Measurements from ENCODE around the gene SLFN14.
"Not testable (repeated sequence)": the region's sequence is repeated elsewhere in the genome, so short reads cannot be mapped to it uniquely, and the experiment has no call there.

SLFN14 gene

DNA sequence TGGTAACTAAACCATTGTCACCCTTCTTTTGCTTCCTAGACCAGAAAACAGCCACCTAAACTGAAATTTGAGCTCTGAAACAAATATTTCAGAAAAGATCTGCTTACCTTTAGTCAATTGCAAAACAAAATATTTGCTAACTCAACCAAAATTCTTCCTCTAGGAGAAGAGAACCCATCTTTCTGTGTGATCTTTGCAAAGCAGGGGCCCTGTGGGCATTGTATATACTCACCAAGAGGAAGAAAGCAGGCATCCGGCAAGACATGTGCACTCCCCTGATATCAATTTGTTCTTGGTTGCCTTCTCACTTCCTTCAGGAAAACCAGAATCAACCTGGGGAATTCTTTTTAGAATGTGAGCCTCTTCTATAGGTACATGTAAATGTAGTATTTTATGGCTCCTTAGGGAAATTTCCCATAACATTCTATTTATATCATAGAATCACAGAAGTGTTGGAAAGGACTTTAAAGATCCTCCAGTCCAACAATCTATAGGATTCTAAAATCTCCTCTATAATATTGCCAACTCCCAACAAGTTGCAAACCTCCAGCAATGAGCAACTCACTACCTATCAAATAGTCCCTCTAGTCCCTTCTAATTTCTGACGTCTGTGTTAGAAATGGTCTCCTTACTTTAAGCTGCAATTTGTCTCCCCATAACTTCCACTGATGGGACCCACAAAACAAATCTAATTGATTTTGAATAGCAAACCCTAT, 966 bp downstream of the SLFN14 start:
- DNase-seq (ENCODE audit: low read depth in 2 of 2) = no peak

DNA sequence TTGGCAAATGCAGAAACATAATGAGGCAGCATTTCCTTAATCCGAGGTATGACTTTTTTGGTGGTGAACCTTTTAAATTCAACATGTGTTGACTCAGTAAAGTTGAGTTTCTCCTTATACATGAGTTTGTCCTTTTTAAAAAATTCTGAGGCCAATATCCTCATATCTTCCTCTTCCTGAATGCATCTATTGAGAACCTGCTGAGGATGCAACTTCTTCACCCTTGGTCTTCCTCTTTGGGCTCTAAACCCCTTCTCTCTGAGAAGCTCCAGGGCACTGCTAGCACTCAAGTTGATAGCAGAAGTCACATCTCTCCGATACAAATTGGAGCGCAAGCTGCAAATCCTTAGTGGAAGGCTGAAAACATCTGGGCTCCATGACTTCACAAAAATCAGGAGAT, 3.3 kb downstream of the SLFN14 start:
- no peak for DNase-seq (ENCODE audit: low read depth in 2 of 2)

DNA sequence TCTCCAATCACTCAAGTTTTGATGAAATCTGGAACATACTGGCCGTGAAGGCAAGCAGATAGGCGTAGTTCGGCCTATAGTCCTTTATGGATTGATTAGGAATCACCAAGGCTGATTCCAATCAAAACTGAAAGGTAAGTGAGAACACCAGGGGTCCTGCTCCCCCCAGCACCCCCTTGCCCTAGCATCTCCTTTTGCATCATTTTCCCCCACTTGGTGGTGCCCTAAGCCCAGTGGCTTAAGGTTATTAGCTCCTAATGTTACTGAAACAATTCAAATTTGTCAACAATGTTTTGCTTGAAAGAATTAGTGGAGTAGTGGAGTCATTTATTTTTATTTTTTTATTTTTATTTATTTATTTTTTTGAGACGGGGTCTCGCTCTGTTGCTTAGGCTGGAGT, 4.9 kb downstream of the SLFN14 start:
- no peak for DNase-seq (ENCODE audit: low read depth in 2 of 2)

DNA sequence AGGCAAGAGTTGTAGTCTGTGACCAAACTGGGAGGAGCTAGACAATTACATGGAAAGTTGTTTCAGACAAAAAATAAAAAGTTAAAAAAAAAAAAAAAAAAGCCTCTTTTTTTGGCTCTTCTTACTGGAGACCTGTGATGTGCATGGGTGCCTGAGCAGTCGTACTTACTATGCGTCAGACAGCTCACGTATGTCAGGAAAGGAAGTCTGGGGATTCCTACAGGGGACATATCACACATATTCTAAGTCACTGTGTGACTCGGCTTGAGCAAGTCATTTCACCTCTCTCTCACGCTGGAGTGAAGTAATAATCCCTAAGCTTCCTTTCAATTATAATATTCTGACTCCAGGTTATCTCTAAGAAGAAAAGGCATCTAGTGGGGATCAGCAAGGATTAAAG, 6.0 kb downstream of the SLFN14 start:
- DNase-seq (ENCODE audit: low read depth in 2 of 2) = no peak

GRCh38 chr17:35553310-35553709, 7.3 kb downstream of the SLFN14 start:
- DNase-seq (ENCODE audit: low read depth in 2 of 2) = no peak

- no peak for DNase-seq (ENCODE audit: low read depth in 2 of 2)
Observed at GRCh38 chr17:35548978-35549377, 11.6 kb downstream of the SLFN14 start.

- DNase-seq (ENCODE audit: low read depth in 2 of 2) = no peak
Observed at GRCh38 chr17:35548208-35548810, 12.3 kb downstream of the SLFN14 start.

DNA sequence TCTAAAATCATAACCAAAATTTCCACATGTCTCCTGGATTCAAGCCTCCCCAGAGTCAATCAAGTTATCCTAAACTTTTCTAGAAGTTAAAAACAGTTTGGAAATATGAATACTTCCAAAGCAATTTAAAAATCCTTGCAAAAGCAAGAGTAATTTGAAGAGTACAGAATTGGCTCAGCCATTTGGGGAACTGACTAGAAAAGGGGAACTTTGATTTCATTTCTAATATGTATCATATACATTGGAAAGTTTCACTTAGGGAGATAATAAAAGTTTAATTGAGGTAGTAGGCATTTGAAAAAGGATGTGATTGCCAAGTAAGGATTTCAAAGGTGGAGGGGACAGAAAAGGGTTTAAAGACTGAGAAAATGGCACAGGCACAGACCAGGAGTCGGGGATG, 14.1 kb downstream of the SLFN14 start:
- no peak for DNase-seq (ENCODE audit: low read depth in 2 of 2)

DNA sequence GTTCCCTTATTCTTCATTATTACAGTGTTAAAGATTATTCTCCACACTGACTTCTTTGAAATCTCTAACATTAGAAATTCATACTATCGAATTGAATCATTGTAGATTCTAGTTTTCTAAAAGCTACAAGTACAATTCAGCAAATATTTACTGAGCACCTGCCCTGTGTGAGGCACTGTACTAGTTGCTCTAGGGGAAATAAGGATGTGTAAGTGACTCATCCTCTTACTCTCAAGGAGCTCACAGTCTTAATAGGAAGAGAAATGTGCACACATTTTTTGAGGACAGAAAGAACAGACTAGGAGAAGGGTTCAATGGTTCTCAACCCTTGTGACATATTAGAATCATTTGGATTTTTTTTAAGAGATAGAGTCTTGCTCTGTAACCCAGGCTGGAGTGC, 15.5 kb downstream of the SLFN14 start:
- DNase-seq (ENCODE audit: low read depth in 2 of 2) = no peak

- no peak for DNase-seq (ENCODE audit: low read depth in 2 of 2)
Observed at GRCh38 chr17:35543856-35544255, 16.8 kb downstream of the SLFN14 start.

GRCh38 chr17:35542990-35543389, 17.6 kb downstream of the SLFN14 start:
- no peak for DNase-seq (ENCODE audit: low read depth in 2 of 2)

- no peak for DNase-seq (ENCODE audit: low read depth in 2 of 2)
Observed at GRCh38 chr17:35541434-35541833, 19.2 kb downstream of the SLFN14 start.

- no peak for DNase-seq (ENCODE audit: low read depth in 2 of 2)
Observed at GRCh38 chr17:35540589-35541404, 19.8 kb downstream of the SLFN14 start.

- DNase-seq (ENCODE audit: low read depth in 2 of 2) = no peak
Observed at GRCh38 chr17:35539659-35540026, 21.0 kb downstream of the SLFN14 start.

GRCh38 chr17:35537601-35538141, 22.9 kb downstream of the SLFN14 start, which contains the start of gene SLFN12L:
SLFN12L (minus strand) TSS chr17:35537678; CDS start chr17:35522364, 15,314 bp downstream.
- no peak for DNase-seq (ENCODE audit: low read depth in 2 of 2)

DNA sequence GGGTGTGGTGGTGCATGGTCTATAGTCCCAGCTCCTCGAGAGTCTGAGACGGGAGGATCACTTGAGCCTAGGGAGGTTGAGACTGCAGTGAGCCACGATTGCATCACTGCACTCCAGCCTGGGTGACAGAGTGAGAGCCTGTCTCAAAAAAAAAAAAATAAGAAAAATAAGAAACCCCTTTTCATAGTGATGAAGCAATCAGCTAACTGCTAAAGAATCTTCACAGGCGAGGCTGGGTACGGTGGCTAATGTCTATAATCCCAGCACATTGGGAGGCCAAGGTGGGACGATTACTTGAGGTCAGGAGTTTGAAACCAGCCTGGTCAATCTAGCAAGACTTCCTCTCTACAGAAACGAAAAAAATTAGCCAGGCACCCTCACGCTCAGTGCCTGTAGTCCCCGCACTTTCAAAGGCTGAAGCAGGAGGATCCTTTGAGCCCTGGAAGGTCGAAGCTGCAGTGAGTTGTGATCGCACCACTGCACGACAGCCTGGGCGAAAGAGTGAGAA, 23.9 kb downstream of the SLFN14 start:
- DNase-seq (ENCODE audit: low read depth in 2 of 2) = no peak

- DNase-seq (ENCODE audit: low read depth in 2 of 2) = not testable (repeated sequence)
Observed at GRCh38 chr17:35535406-35535805, 25.2 kb downstream of the SLFN14 start.

GRCh38 chr17:35534576-35535093, 26.0 kb downstream of the SLFN14 start:
- no peak for DNase-seq (ENCODE audit: low read depth in 2 of 2)

DNA sequence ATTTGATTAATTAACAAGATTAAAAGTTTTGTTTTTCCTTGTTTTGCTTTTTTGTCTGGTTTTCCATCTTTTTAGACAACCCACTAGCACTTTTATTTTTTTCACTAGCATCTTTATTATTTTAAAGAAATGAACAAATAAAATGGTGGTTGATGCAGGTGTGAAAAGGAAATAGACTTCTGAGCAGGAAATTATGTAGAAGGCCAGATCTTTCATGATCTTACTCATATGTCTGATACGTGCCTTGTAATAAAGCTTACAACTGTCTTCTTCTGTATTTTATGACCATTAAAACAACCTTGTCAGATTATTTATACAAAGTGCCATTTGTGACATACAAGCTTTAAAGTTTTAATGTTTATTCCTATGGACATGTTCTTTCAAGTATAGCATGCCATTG, 29.5 kb downstream of the SLFN14 start:
- DNase-seq (ENCODE audit: low read depth in 2 of 2) = no peak

GRCh38 chr17:35529866-35530265, 30.8 kb downstream of the SLFN14 start:
- no peak for DNase-seq (ENCODE audit: low read depth in 2 of 2)

DNA sequence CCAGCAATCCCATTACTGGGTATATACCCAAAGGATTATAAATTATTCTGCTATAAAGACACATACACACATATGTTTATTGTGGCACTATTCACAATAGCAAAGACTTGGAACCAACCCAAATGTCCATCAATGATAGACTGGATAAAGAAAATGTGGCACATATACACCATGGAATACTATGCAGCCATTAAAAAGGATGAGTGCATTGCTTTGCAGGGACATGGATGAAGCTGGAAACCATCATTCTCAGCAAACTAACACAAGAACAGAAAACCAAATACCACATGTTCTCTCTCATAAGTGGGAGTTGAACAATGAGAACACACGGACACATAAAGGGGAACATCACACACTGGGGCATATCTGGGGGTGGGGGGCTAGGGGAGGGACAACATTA, 31.3 kb downstream of the SLFN14 start:
- DNase-seq (ENCODE audit: low read depth in 2 of 2) = not testable (repeated sequence)

GRCh38 chr17:35523296-35523695, 37.3 kb downstream of the SLFN14 start:
- DNase-seq (ENCODE audit: low read depth in 2 of 2) = no peak

All from activated CD4-positive, alpha-beta T cell treated with anti-CD3 and anti-CD28 coated beads for 24 hours (primary cell).